Heart left ventricle (tissue), 13 donors: ENCODE data around the gene SLC12A8.

Source experiments
- CTCF ChIP-seq, 12 donors: fragments of 200-600 bp; sonication (generic) in 4 of 12; IDR thresholded peaks; one replicate each; pipeline versions ENCODE4 v1.5.0 to v1.8.0; 2018 to 2022; ENCODE audit warnings: antibody characterized with exemption in 12 of 12, mild to moderate bottlenecking in 5 of 12
- POLR2A ChIP-seq, 2 donors: fragments of 450-650 bp; IDR thresholded peaks; one replicate each; pipeline ENCODE4 v1.6.1; 2017; ENCODE audit warnings: antibody characterized with exemption in 2 of 2, mild to moderate bottlenecking in 2 of 2, moderate library complexity in 2 of 2
- donor health status: ischemic (EF 13 %, LVEDD 7.1; RV severe dilation, severe dysfunction).
- donor health status: DM: no; HTN: yes; CAD: no.
- donor health status: DM: no; HTN: no; CAD: no.
- donor health status: ischemic (EF 25% LVEDD 6.9; RV normal size, moderate dysfunction).
- donor health status: ischemic (EF 25% LVEDD 5.7; RV mildly dilated, moderate dysfunction).
- donor health status: ischemic (EF 35%, LVEDD 5.7; RV mildly dilated, moderate dysfunction).
- donor health status: nonischemic (EF 11% LVEDD 7.7; RV severe dilation, severe dysfunction).
- donor health status: DM: yes; HTN: yes; CAD: no.
- donor health status: PGD.
- donor health status: ischemic (EF 29% LVEDD 5.4; RV normal size, mild dysfunction).
- donor health status: nonischemic (EF 23%, LVEDD 6.1; RV moderate dilation, normal function).

- TF ChIP-seq POLR2A (IDR thresholded peaks at IDR 0.05) (no peak), CTCF (IDR thresholded peaks at IDR 0.05) (no peak)
Observed at GRCh38 chr3:125229168-125229567, 16.6 kb upstream of the SLC12A8 start.
